ENCODE data around the gene CCDC33.
"Not testable (repeated sequence)": the region's sequence is repeated elsewhere in the genome, so short reads cannot be mapped to it uniquely, and the experiment has no call there.

Gene CCDC33

DNA sequence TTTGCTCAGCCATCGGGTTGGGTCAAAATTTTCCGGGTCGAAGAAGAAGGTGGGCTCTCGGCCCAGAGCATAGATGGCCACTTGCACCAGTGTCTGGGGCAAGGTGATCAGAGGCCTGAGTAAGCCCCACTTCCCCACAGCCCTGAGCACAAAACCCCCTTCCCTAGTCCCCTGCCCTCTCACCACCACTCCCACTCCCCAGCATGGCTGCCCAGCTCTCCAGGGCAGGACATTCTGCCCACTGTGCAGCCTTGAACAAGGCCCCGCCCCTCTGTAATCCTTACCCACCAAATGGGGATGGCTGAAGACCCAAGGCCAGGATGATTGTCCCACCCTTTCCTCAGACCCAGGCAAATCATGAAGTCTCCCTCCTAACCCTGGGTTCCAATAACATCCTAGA is 102.5 kb downstream of the CCDC33 start:
- DNase-seq: no peak

DNA sequence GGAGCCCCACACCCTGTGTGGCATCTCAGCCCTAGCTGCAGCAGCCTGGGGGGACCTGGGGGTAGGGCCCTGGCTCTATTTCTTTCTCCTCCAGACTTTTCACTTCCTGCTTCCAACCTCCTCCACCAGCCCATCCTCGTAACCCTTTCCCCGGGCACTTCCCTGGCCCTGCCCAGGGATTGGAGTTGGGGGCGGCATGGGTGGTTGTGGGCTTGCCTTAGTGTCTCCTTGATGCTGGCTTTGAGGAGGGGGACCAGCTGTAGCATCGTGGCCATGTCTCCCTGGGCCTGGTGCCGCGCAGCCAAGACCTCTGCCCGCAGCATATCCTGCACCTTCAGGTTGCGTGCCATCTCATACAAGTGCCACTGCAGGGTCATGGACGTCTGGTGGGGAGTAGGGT is 103.2 kb downstream of the CCDC33 start:
- no peak for DNase-seq

DNA sequence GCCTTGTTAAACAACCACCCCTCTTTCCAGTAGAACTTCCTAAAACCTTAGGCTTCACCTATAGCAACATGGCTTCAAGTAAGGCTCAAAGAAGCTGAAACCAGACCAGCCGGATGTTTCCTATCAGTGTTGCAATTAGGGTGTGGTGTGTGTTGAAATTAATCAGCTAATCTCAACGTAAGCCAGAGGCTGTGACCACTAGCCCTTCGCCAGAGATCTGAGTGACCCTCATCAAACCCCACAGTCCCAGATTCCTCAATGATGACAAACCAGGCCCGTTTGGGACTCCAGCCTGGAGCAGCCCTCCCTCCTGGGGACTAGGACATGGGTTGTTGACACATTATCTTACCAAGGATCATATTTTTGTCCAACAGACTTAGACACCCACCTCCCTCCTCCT is 104.0 kb downstream of the CCDC33 start:
- DNase-seq: no peak

DNA sequence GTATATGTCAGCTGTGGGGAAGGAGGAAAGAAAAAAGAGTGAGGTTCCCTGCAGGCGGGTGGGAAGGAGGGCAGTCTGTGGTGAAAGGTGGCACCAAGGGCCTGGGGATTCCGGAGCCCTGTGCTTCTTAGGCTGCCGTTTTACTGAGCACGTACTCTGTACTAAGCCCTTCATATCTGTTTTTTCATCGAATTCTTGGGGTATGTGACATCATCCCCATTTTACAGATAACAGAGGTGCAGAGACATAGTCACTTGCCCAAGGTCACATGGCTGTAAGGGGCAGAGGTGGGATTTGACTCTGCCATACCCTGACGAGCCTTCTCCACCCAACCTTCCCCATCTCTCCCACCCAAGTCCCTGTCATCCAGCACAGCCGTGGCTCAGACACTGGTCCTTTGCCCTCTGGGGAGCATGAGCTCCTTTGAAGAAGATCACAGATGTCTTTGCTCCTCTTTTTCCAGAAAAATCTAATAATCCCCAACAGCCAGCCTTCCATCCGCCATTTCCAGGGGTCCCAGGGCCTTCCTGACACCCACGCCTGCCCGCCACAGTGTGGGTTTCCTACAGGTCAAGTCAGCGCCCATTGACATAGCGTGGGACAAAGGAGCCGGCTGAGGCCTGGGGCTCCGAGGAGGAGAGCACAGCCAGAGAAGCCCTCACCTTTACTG is 107.1 kb downstream of the CCDC33 start:
- no peak for DNase-seq

DNA sequence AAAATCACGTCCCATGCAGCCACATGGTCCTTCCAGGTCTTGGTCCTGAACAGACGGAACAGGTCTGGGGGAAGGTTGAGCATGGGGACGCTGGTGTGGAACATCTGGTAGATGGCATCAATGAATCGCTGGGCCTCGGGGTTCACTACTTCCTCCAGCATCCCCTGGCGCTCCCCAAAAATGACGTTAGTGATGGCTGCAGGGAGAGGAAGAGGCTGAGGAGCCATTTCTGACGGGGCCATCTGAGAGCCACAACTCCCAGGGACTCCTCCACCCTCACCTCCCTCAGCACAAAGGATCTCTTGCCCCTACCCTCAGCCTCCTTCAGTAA is 107.6 kb downstream of the CCDC33 start:
- no peak for DNase-seq

DNA sequence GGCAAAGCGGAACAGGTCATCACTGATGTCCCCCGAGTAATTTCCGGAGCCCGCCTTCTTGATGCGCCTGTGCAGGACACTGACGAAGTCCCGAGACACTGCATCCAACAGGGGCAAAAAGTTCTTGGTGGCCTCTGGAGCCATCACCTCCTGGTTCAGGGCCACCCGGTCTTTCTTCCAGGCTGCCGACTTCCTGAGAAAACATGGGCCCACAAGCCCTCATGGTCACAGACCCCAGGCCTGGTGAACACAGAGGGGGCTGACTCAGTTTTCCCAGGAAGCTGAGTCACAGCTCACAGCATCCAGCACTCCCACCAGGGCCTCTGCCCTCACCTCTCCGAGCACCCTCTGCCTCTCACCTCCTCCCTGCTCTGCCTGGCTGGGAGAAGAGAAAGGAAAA is 108.9 kb downstream of the CCDC33 start:
- DNase-seq: no peak

DNA sequence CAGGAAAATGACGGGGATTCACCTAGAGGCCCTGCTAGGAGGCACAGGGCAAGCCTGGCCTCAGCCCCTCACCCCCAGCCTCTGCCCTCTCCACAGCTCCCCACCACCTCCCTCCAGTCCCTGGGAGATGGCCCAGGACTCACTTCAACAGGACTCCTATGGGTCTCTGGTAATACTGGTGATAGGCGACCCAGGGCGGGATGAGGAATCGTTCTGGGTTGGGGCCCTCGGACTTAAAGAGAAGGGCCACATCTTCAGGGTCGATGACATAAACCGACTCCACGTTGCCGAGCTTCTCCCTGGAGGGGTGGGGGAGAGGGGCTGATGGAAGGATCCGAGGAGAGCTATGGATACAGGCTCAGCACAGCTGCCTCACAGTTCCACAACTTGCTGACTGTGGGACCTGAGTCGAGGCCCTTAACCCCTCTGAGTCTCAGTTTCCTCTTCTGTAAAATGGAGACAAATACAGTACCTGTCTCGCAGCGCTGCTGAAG is 111.7 kb downstream of the CCDC33 start:
- DNase-seq: no peak

DNA sequence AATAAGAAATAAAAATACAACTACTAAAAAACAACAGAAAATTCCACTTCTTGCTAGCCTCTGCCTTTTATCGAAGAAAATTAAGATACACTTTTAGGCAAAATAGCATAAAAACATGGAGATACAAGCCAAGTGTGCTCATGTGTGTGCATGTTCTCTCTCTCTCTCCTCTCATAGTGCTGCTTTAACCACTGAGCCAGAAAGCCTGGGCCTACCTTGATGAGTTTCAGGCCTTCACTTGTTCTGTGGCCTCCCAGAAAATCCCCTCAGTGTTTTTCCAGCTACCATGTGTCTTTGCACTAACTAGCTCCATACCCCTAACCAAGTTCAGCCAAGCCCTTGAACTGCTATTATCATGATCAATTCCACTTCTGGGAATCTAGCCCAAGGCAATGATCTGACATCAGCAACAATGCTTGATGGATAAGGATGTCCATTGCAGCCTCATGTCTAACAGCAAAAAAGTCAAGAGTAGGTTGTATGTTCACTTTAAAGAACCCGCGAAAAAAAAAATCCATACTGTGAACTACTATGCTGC is 113.2 kb downstream of the CCDC33 start:
- no peak for DNase-seq

DNA sequence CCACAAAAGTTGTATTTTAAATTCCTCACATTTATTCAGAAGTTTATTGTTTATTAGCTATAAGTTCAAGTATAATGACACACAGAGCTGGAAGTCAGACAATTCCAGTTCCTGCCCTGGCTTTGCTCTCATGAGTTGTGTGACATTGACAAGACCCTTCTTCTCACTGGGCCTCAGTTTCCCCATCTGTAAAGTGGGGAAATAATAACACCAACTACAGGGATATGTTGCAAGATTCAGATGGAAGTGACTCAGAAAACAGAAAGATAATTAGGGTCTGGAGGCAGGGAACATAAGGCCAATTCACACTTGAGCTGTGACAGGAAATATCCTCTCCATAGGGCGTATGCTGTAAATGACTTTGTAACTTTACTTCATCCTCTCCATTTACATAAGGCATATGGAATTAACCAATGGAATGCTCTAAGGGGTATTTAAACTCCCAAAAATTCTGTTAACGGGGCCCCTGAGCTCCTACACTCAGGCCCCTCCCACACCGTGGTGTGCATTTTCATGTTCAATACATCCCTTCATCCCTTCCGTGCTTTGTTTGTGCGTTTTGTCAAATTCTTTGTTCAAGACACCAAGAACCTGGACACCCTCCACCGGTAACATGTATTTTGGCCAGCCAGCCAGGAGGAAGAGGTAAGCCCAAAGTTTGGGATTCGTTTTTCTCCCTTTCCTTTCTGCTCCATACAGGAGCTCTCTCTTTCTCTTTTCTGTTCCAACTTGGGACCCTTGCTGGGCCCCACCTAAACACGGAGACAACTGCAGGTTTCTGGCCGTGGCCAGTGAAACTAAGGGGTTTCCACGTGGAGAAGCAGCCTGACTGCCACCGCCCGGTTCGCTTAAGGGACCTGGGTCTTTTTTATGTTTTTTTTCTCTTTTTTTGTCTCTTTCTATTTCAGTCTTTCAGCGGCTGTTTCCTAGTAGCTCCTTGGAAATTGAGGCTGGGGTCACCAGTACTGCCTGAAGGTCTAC is 114.5 kb downstream of the CCDC33 start:
- no peak for DNase-seq

DNA sequence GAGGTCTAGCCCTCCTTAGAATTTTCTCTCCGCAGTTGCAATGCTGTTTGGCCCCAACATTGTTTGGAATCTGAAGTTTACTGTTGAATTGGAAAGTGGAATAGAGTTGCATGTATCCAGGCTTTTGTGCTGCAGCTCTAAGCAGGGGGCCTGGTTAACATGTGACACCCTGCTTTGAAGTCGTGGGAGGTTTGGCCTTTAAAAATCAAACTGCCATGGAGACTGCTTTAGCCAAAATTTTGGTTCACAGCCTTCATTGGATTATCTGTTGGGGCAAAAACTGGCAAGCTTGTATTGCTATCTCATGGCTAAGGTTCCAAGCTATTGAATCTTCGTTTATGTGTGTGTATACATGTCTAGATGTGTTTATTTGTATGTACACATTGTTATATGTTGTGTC is 115.5 kb downstream of the CCDC33 start:
- no peak for DNase-seq

DNA sequence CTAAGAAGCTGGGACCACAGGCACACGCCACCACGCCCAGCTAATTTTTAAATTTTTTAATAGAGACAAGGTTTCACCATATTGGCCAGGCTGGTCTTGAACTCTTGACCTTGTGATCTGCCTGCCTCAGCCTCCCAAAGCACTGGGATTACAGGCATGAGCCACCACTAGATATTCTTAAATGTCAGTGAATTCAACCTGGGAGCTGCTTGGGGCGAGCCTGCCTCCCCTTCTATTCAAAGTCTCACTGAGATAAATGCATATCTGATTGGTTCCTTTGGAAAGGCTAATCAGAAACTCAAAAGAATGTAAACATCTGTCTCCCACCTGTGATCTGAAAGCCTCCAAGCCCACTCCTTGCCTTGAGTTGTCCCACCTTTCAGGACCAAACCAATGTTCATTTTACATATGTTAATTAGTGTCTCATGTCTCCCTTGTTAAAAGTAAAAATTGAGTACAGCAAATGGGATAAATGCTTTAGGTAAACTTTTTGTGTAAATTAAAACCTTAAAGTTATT is 116.3 kb downstream of the CCDC33 start:
- no peak for DNase-seq

DNA sequence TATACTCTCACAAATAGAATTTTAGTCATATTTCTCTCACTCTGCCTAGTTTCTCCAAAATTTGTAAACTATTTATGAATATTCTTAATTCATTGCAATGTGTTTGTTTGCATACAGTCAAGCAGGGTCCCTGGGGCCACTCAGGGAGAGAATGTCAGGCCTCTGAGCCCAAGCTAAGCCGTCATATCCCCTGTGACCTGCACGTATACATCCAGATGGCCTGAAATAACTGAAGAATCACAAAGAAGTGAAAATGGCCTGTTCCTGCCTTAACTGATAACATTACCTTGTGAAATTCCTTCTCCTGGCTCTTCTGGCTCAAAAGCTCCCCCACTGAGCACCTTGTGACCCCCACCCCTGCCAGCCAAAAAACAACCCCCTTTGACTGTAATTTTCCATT is 117.9 kb downstream of the CCDC33 start:
- not testable (repeated sequence) for DNase-seq

DNA sequence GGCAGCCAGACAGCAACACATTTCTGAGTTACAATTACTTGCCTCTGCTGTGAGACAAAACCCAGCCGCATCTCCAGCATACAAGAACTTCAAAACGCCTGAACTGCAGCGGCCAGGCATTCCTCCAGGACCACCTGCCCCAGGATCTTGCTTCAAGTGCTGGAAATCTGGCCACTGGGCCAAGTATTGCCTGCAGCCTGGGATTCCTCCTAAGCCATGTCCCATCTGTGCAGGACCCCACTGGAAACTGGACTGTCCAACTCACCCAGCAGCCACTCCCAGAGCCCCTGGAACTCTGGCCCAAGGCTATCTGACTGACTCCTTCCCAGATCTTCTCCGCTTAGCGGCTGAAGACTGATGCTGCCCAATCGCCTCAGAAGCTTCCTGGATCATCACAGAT is 119.9 kb downstream of the CCDC33 start:
- DNase-seq: not testable (repeated sequence)

DNA sequence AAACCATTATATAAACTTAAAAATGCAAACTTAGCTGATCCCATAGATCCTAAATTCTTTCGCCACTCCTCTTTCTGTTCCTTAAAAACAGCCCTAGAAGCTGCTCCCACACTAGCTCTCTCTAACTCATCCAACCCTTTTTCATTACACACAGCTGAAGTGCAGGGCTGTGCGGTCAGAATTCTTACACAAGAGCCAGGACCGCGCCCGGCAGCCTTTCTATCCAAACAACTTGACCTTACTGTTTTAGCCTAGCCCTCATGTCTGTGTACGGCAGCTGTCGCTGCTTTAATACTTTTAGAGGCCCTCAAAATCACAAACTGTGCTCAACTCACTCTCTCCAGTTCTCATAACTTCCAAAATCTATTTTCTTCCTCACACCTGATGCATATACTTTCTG is 121.4 kb downstream of the CCDC33 start:
- DNase-seq: not testable (repeated sequence)

DNA sequence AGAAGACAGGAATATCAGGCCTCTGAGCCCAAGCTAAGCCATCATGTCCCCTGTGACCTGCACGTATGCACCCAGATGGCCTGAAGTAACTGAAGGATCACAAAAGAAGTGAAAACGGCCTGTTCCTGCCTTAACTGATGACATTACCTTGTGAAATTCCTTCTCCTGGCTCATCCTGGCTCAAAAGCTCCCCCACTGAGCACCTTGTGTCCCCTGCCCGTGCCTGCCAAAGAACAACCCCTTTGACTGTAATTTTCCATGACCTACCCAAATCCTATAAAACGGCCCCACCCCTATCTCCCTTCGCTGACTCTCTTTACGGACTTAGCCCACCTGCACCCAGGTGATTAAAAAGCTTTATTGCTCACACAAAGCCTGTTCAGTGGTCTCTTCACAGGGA is 123.2 kb downstream of the CCDC33 start:
- not testable (repeated sequence) for DNase-seq

DNA sequence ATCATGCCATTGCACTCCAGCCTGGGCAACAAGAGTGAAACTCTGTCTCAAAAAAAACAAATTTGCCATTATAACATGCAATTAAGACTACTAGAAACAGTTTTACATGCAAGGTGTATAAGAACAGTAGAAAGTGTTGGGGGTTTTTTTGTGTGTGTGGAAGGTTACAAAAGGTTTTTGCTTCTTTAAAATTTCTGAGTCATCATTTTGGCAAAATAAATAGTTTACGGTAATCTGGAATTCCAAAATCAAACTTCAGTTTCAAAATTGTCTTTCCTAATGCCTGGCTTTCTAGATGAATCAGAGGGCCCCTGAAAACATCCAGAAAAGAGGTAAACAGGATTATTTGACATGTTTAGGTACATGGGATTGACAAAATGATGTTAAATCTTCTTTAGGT is 124.7 kb downstream of the CCDC33 start:
- not testable (repeated sequence) for DNase-seq

DNA sequence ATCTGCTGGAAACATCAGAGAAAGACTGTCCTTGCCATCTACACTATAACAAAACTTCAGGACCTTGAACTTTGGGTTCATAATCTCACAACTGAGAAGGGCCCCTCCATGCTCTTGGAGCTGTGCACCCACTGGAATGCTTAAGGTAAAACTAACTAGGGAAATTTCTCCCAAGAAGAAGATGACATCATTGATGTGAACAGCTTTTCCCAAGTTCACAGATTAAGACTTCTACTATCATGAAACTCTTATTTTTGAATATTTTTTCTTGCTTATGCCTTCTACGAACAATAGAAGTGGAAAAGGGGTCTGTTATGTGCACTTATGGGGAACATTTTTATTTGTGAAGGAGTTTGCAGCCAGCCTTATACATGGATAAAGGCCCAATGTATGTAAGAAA is 126.4 kb downstream of the CCDC33 start:
- DNase-seq: no peak

DNA sequence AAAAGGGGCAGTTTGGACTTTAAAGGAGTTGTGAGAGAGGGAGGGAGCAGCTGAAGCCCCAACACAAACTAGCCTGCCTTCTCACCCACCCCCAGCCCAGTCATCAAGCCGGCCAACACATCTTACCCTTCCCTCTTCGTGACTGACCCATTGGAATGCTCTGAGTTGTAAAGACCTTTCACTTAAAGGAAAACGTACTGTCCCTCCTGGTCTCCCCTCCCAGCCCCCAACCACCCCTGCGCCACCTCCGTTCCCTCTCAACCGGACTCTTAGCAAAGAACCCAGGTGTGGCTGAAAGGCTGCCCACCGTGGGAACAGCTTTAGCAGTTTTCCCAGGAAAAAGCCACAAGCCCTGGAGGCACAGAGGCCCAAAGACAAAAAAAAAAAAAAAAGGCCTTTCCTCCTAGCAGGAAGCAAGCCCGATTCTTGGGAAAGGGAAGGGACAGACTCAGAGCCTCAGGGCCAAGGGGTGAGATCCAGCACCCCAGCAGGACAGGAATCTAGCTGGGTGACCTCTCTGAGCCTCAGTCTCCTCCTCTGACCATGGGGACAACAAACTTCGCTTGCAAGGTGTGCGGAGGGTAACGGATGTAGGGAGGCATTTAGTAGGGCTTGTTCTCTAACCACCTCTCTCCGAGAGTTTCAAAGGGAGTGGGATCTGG is 128.9 kb downstream of the CCDC33 start:
- no peak for DNase-seq

DNA sequence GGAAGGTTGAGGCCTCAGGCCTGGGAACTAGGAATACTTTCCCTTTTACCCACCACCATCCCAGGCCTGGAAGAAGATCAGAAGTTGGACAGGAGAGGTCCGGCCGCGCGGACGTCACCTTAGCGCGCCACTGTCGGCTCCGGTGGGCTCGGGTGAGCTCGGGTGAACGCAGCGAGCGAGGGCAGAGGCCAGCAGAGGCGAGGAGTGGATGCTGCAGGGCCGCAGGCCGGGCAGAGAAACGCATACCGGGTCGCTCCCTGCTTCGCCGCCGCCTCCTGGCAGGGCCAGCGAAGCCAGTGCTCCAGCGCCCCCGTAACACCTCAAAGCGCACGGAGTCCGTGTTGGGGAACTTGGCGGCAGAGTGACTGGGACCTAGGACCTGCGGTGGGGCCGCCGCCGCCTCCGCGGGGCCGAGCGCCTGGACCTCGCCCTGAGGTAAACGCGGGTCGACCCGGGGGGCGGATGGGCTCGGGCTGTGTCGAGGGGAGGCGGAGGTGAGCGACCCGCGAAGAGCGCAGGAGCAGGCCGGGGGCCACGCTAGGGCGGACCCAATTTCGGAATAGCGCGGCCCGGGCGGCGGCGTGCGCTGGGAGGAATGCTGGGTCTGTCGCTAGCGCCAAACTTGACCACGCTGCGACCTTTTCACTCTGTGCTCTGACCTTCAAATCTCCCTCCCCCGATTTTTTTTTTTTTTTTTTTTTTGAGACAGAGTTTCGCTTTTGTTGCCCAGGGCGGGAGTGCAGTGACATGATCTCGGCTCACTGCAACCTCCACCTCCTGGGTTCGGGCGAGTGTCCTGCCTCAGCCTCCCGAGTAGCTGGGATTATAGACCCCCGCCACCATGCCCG is 129.7 kb downstream of the CCDC33 start:
- no peak for DNase-seq

DNA sequence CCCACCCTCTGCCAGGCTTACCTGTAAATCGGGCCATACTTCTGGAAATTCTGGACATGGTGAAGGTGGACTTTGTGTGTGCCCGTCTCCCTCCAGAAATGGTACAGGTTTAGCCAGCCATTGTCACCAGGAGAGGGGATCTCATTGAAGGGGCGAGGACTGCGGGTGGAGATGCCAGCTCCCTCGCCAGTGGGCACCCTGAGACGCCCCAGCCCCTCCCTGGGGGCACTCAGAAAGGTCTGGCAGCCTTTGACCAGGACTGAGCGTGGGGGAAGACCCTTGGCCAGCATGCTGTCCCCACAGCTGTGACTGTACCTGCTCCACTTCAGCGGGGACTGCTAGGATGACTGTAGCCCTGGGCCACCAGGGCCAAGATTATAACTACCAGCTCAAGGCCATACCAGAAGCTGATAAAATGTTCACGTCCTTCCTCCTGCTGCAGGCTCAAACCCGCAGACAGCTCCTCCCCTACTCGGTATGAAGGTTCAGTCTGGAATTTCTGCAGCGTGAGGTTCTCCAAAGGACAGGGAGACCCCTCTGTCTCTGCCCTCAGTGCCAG is 131.2 kb downstream of the CCDC33 start, which contains the start of gene CYP11A1:
TSS of gene CYP11A1 (minus strand) at position 351 of the 559 bp plus-strand sequence. CDS start at position 290, 61 bp downstream.
- DNase-seq: no peak

DNA sequence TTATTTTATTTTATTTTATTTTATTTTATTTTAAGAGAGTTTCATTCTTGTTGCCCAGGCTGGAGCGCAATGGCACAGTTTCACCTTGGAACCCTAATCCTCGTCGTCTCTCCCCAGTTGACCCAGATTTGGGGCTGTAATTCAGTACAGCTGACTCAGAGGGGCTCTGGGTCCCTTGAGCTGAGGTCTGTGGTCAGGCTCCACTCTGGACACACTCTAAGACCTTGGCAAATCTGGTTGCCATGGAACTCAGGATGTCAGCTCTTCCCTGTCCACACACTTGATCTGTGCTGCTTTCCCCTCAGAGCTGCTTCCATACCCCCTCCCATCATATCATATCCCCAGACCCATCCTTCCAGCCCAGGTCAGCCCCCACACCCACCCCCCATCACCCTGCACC is 132.0 kb downstream of the CCDC33 start:
- no peak for DNase-seq
